Upper lobe of right lung (tissue), 1 donor: ENCODE measurements around the gene NKRF. TPM values are rescaled to one million over a fixed set of nuclear protein-coding genes. Genes with fewer than 3 reads are reported as not detected.
"Not testable (repeated sequence)": the region's sequence is repeated elsewhere in the genome, so short reads cannot be mapped to it uniquely, and the experiment has no call there.

Experiments used
- ATAC-seq: fragments of 200-7000 bp; cut with Tn5 transposase; one replicate; pipeline ENCODE4 v1.9.1; 2020; ENCODE audit warnings: mild to moderate bottlenecking, moderate library complexity
- DNase-seq: peaks from one replicate; pipeline ENCODE4 v3.0.0-alpha.2; 2020
- H3K27ac ChIP-seq: fragments of 200-600 bp; one replicate; pipeline ENCODE4 v1.8.0; 2022
- H3K27me3 ChIP-seq: fragments of 200-600 bp; one replicate; pipeline ENCODE4 v1.8.0; 2022; ENCODE audit warnings: mild to moderate bottlenecking
- H3K36me3 ChIP-seq: fragments of 200-600 bp; one replicate; pipeline ENCODE4 v1.8.0; 2022
- H3K4me1 ChIP-seq: fragments of 200-600 bp; one replicate; pipeline ENCODE4 v1.8.0; 2022
- H3K4me3 ChIP-seq: fragments of 200-600 bp; one replicate; pipeline ENCODE4 v1.8.0; 2022; ENCODE audit warnings: mild to moderate bottlenecking
- H3K9me3 ChIP-seq: fragments of 200-600 bp; one replicate; pipeline ENCODE4 v1.8.0; 2022
- CTCF ChIP-seq: fragments of 200-600 bp; IDR thresholded peaks from one replicate; pipeline ENCODE4 v1.8.0; 2022; ENCODE audit warnings: antibody characterized with exemption
- intact Hi-C: fragments of 100-400 bp; cut with DNase I; formaldehyde crosslinking; loops from one replicate; pipeline ENCODE4 v1.11.0; 2022
- total RNA-seq: library from RNA; stranded (reverse); fragmentation: NEBNext Ultra II Directional; extraction: Animal tissue kit (Norgen Biotek cat#: 25700); gene quantifications from one replicate; pipeline ENCODE4 v1.2.1, GENCODE V29; 2021
- donor health status: DM: no; HTN: yes; CAD: no; lungs with severe emphysema.

NKRF gene
- total RNA-seq, 1 donor from 2014 or later = 7.1 TPM

GRCh38 chrX:119647089-119647488 lies 40.9 kb upstream of the NKRF start:
- no peak for ATAC-seq

GRCh38 chrX:119646515-119646914 lies 40.3 kb upstream of the NKRF start:
- Histone ChIP-seq H3K9me3 (no peaks in the 10 kb centered on the region), H3K4me1 (no peaks in the 10 kb centered on the region), H3K27me3 (no peaks in the 10 kb centered on the region), H3K4me3 (no peak overlapping the region), H3K36me3 (no peaks in the 10 kb centered on the region), H3K27ac (no peak overlapping the region)
- intact Hi-C loops = no loop called here
- no peak for DNase-seq
- no peak for TF ChIP-seq CTCF
- no peak for ATAC-seq

More at GRCh38 chrX:119647089-119647488, 40.9 kb upstream of the NKRF start:
- Histone ChIP-seq H3K27ac (no peak overlapping the region), H3K36me3 (no peaks in the 10 kb centered on the region), H3K9me3 (no peaks in the 10 kb centered on the region), H3K4me3 (no peak overlapping the region), H3K4me1 (no peaks in the 10 kb centered on the region), H3K27me3 (no peaks in the 10 kb centered on the region)
- no peak for DNase-seq
- no peak for TF ChIP-seq CTCF
- intact Hi-C loops = no loop called here

- no peaks in the 10 kb centered on the region for H3K9me3 ChIP-seq
- ATAC-seq (no peak), DNase-seq (no peak)
- H3K4me1 ChIP-seq = no peaks in the 10 kb centered on the region
- H3K4me3 ChIP-seq = no peak overlapping the region
- intact Hi-C loops = no loop called here
- no peaks in the 10 kb centered on the region for H3K36me3 ChIP-seq
- no peaks in the 10 kb centered on the region for H3K27me3 ChIP-seq
- H3K27ac ChIP-seq = no peak overlapping the region
- TF ChIP-seq CTCF = no peak
These were observed 37.5 kb upstream of the NKRF start for GRCh38 chrX:119643696-119644095.

- H3K27me3 ChIP-seq = no peaks in the 10 kb centered on the region
- DNase-seq (no peak), ATAC-seq (no peak)
- no peaks in the 10 kb centered on the region for H3K9me3 ChIP-seq
- H3K4me3 ChIP-seq = no peak overlapping the region
- intact Hi-C loops = no loop called here
- H3K4me1 ChIP-seq = no peaks in the 10 kb centered on the region
- TF ChIP-seq CTCF = no peak
- H3K27ac ChIP-seq = no peak overlapping the region
- no peaks in the 10 kb centered on the region for H3K36me3 ChIP-seq
These were observed 34.5 kb upstream of the NKRF start for GRCh38 chrX:119640731-119641170.

- DNase-seq = no peak
- intact Hi-C loops = no loop called here
- H3K27ac ChIP-seq = no peak overlapping the region
- ATAC-seq = peak; percentile 55
- no peaks in the 10 kb centered on the region for H3K36me3 ChIP-seq
- H3K27me3 ChIP-seq = no peaks in the 10 kb centered on the region
- H3K9me3 ChIP-seq = no peaks in the 10 kb centered on the region
- TF ChIP-seq CTCF = no peak
- H3K4me3 ChIP-seq = no peak overlapping the region
- no peaks in the 10 kb centered on the region for H3K4me1 ChIP-seq
These were observed 32.7 kb upstream of the NKRF start for GRCh38 chrX:119638725-119639471.

GRCh38 chrX:119637421-119637820 lies 31.2 kb upstream of the NKRF start:
- ATAC-seq, H3K36me3 ChIP-seq, H3K4me3 ChIP-seq, H3K27ac ChIP-seq, H3K27me3 ChIP-seq, DNase-seq, intact Hi-C loops, H3K4me1 ChIP-seq, H3K9me3 ChIP-seq: not testable (repeated sequence)
